ENCODE measurements around the gene DDB1. TPM values are rescaled to one million over a fixed set of nuclear protein-coding genes. Genes with fewer than 3 reads are reported as not detected.

The DDB1 gene
- total and polyA plus RNA-seq, 2 of the 13 experiments (the other 11 are each of a cell fraction or from before 2014, with no cell fraction given), result 217 to 266 TPM

GRCh38 chr11:61303725-61304124 lies 29.2 kb downstream of the DDB1 start:
- no peak overlapping the region for H2AFZ ChIP-seq (ENCODE audit: low read length)
- in situ Hi-C loops (cut with HindIII; ENCODE audit: extremely low pct_ligation_motif_present, low pct_unique_long_range_greater_than_20kb) (no loop called here), intact Hi-C loops (cut with micrococcal nuclease; ENCODE audit: unreplicated experiment) (no loop called here)
- H3K36me3 ChIP-seq (replicated peaks in 1 of 2; ENCODE audit: control insufficient read depth in 1 of 2, insufficient read depth in 2 of 2, low read length in 2 of 2), result peaks cover 50 to 90% of the 10 kb centered on the region in 2 experiments
- no peak for FAIRE-seq
- H3K27me3 ChIP-seq (ENCODE audit: control insufficient read depth in 1 of 2, insufficient read depth in 2 of 2, low read length in 2 of 2), result no peaks in the 10 kb centered on the region
- no peak for DNase-seq (ENCODE audit: low spot score)
- no peak overlapping the region for H3K4me2 ChIP-seq (ENCODE audit: low read depth, low read length)
- no peak for ATAC-seq
- no peaks in the 10 kb centered on the region for H3K9me3 ChIP-seq (ENCODE audit: low read length)
- no peaks in the 10 kb centered on the region for H3K79me2 ChIP-seq (ENCODE audit: insufficient read depth, low read length)
- H4K20me1 ChIP-seq (ENCODE audit: insufficient read depth, low read length), result 0 out of 2 replicates have a peak, but pooled peaks cover 2% of the 10 kb centered on the region
- CTCF ChIA-PET (ENCODE audit: low intra/inter-chr PET ratio, low total read pairs), result no interaction called here
- POLR2A ChIA-PET, result no interaction called here
- H3K9ac ChIP-seq (ENCODE audit: insufficient read depth, low read depth, low read length), result no peak overlapping the region
- no peak overlapping the region for H3K27ac ChIP-seq (ENCODE audit: extremely low read length, insufficient read depth, low read length)
- no peak overlapping the region for H3K4me3 ChIP-seq (replicated peaks in 1 of 3; ENCODE audit: insufficient read depth in 1 of 3, low read depth in 2 of 3, low read length in 3 of 3)
- no peak for TF ChIP-seq ZKSCAN1 (IDR thresholded peaks at IDR 0.05; ENCODE audit: low read length)
- no peak for TF ChIP-seq SATB2 (CRISPR knock-in tag; IDR thresholded peaks at IDR 0.05)
- TF ChIP-seq ZNF224 (CRISPR knock-in tag; IDR thresholded peaks at IDR 0.05), result no peak
- no peak for TF ChIP-seq JUND (CRISPR knock-in tag; IDR thresholded peaks at IDR 0.05)
- TF ChIP-seq CBFB (CRISPR knock-in tag; IDR thresholded peaks at IDR 0.05), result no peak
- over 99% methylated on average over 9 of the region's 9 CpGs for WGBS (ENCODE audit: low lambda C conversion rate)
- peaks cover 17% of the 10 kb centered on the region for H3K4me1 ChIP-seq (ENCODE audit: insufficient read depth, low read length)
- BruUV-seq (replicated peaks), result no TSS peak

DNA sequence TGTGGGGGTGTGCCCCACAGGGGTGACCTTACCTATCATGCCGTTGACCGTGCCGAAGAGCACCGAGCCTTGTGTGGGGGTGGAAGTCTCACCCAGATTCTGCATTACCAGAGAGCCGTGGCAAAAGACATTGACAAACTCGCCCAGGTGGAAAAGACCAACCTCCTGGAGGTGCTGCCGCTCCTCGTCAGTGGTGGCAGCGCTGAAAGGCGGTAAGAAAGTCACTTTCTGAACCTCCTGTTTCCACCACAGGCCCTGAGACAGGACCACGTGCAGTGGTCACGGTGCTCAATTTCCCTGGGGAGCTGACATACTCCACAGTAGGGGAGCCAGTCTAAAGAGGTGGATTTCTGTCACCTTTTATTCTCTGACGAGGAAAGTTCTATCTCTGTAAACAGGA lies 30.4 kb downstream of the DDB1 start:
- CTCF ChIA-PET (ENCODE audit: low intra/inter-chr PET ratio, low total read pairs), result no interaction called here
- H3K4me3 ChIP-seq (replicated peaks in 1 of 3; ENCODE audit: insufficient read depth in 1 of 3, low read depth in 2 of 3, low read length in 3 of 3), result no peak overlapping the region
- no peak for DNase-seq (ENCODE audit: low spot score)
- 93% methylated on average over 3 of the region's 13 CpGs for WGBS (ENCODE audit: low lambda C conversion rate)
- POLR2A ChIA-PET, result no interaction called here
- intact Hi-C loops (cut with micrococcal nuclease; ENCODE audit: unreplicated experiment), result no loop called here
- no TSS peak for BruUV-seq (replicated peaks)
- H3K4me1 ChIP-seq (ENCODE audit: insufficient read depth, low read length), result peaks cover 29% of the 10 kb centered on the region
- FAIRE-seq, result no peak
- in situ Hi-C loops (cut with HindIII; ENCODE audit: extremely low pct_ligation_motif_present, low pct_unique_long_range_greater_than_20kb), result no loop called here
- ATAC-seq, result no peak
- no peaks in the 10 kb centered on the region for H3K79me2 ChIP-seq (ENCODE audit: insufficient read depth, low read length)
- H3K9me3 ChIP-seq (ENCODE audit: low read length), result no peaks in the 10 kb centered on the region
- H4K20me1 ChIP-seq (ENCODE audit: insufficient read depth, low read length), result 0 out of 2 replicates have a peak, but pooled peaks cover 2% of the 10 kb centered on the region
- H3K9ac ChIP-seq (ENCODE audit: insufficient read depth, low read depth, low read length), result no peak overlapping the region
- H3K36me3 ChIP-seq (replicated peaks in 1 of 2; ENCODE audit: control insufficient read depth in 1 of 2, insufficient read depth in 2 of 2, low read length in 2 of 2), result peaks cover 39 to 83% of the 10 kb centered on the region in 2 experiments; a peak in 4 of 5 replicates
- no peak overlapping the region for H3K27ac ChIP-seq (ENCODE audit: extremely low read length, insufficient read depth, low read length)
- no peak overlapping the region for H2AFZ ChIP-seq (ENCODE audit: low read length)
- H3K27me3 ChIP-seq (ENCODE audit: control insufficient read depth in 1 of 2, insufficient read depth in 2 of 2, low read length in 2 of 2), result no peaks in the 10 kb centered on the region
- H3K4me2 ChIP-seq (ENCODE audit: low read depth, low read length), result no peak overlapping the region
- TF ChIP-seq, protein P1, sequence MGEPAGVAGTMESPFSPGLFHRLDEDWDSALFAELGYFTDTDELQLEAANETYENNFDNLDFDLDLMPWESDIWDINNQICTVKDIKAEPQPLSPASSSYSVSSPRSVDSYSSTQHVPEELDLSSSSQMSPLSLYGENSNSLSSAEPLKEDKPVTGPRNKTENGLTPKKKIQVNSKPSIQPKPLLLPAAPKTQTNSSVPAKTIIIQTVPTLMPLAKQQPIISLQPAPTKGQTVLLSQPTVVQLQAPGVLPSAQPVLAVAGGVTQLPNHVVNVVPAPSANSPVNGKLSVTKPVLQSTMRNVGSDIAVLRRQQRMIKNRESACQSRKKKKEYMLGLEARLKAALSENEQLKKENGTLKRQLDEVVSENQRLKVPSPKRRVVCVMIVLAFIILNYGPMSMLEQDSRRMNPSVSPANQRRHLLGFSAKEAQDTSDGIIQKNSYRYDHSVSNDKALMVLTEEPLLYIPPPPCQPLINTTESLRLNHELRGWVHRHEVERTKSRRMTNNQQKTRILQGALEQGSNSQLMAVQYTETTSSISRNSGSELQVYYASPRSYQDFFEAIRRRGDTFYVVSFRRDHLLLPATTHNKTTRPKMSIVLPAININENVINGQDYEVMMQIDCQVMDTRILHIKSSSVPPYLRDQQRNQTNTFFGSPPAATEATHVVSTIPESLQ (CRISPR knock-in tag; conservative IDR thresholded peaks at IDR 0.05), result no peak
- no peak for TF ChIP-seq FOXA1 (IDR thresholded peaks at IDR 0.05)
- TF ChIP-seq FOXA1 (CRISPR knock-in tag; IDR thresholded peaks at IDR 0.05), result no peak
- no peak for TF ChIP-seq SIX4 (CRISPR knock-in tag; IDR thresholded peaks at IDR 0.05)
- no peak for TF ChIP-seq FOXO1 (CRISPR knock-in tag; IDR thresholded peaks at IDR 0.05)
- TF ChIP-seq, protein P2, sequence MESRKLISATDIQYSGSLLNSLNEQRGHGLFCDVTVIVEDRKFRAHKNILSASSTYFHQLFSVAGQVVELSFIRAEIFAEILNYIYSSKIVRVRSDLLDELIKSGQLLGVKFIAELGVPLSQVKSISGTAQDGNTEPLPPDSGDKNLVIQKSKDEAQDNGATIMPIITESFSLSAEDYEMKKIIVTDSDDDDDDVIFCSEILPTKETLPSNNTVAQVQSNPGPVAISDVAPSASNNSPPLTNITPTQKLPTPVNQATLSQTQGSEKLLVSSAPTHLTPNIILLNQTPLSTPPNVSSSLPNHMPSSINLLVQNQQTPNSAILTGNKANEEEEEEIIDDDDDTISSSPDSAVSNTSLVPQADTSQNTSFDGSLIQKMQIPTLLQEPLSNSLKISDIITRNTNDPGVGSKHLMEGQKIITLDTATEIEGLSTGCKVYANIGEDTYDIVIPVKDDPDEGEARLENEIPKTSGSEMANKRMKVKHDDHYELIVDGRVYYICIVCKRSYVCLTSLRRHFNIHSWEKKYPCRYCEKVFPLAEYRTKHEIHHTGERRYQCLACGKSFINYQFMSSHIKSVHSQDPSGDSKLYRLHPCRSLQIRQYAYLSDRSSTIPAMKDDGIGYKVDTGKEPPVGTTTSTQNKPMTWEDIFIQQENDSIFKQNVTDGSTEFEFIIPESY (CRISPR knock-in tag; IDR thresholded peaks at IDR 0.05), result peak; percentile 80
- no peak for TF ChIP-seq ZNF274 (CRISPR knock-in tag; IDR thresholded peaks at IDR 0.05)
- TF ChIP-seq ZFP90 (CRISPR knock-in tag; IDR thresholded peaks at IDR 0.05; ENCODE audit: borderline replicate concordance), result no peak
